Vagina (tissue), 2 donors: ENCODE data around the gene MTUS2.

Experiments
- CTCF ChIP-seq, 3 experiments: fragments of 450-650 bp in 2 of 3; fragments of 200-600 bp in 1 of 3; sonication (generic) in 1 of 3; IDR thresholded peaks; one replicate each; pipeline ENCODE4 v1.5.1; 2017 to 2019; ENCODE audit warnings: antibody characterized with exemption in 3 of 3, mild to moderate bottlenecking in 2 of 3, moderate library complexity in 2 of 3
- POLR2AphosphoS5 ChIP-seq, 2 donors: sonication (generic); formaldehyde crosslinking; IDR thresholded peaks; one replicate each; pipeline ENCODE4 v1.9.0; 2017; ENCODE audit warnings: antibody characterized with exemption in 2 of 2, mild to moderate bottlenecking in 2 of 2, low read depth in 1 of 2; ENCODE audit not compliant: insufficient read depth in 1 of 2

GRCh38 chr13:29464105-29464679 lies 644.1 kb downstream of the MTUS2 start:
- TF ChIP-seq CTCF (IDR thresholded peaks at IDR 0.05) (no peak), POLR2AphosphoS5 (IDR thresholded peaks at IDR 0.05; ENCODE audit: insufficient read depth in 1 of 2, low read depth in 1 of 2) (no peak)
